Measurements from ENCODE around the gene DMAC2L.

DNA sequence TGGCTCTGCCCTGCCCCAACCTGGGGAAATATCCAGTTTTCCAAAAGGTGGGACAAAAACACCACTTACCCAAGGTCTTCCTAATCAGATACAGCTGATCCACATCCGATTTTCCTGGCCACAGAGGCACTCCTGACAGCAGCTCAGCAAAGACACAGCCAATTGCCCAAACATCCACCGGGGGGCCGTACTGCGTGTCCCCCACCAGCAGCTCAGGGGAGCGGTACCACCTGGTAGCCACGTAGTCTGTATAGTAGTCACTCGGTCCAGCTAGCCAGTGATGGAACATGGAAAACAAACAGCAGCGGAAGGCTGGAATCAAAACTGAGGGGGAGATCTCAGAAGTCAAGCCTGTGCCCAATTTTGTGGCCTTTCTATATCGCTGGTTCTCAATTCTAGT lies 28.8 kb downstream of the DMAC2L start:
- TF ChIP-seq POLR2A (IDR thresholded peaks at IDR 0.05) = no peak
- no peak for TF ChIP-seq CTCF (IDR thresholded peaks at IDR 0.05)
